ENCODE results near the gene GET4. TPM values are rescaled to one million over a fixed set of nuclear protein-coding genes. Genes with fewer than 3 reads are reported as not detected.

Gene GET4
- total RNA-seq, 2 experiments from 2014 or later = 39.1 to 42.5 TPM

DNA sequence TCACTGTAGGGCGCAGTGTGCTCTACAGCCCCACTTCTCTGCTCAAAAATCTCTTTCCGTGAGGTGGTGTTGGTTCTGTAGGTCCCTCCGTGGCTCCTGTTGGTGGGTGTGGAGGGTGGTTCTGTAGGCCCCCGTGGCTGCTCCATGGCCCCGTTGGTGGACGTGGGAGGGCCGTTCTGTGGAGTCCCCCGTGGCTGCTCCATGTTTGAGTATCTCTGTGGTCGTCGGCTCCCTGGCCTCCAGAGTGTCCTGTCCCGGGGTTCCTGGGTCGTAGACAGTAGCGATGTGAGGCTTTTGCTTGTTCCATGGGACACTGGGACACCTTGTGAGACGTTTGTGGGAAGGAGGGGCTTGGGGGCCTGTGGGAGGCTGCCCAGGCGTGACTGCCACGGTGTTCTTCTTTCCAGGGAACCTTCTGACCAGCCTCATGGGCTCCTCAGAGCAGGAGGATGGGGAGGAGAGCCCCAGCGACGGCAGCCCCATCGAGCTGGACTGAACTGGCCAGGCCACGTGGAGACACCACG, 18.6 kb downstream of the GET4 start:
- ChIA-PET CTCF (no interaction called here), POLR2A (no interaction called here)

GRCh38 chr7:895451-896052, 19.2 kb downstream of the GET4 start:
- ChIA-PET POLR2A (no interaction called here), CTCF (no interaction called here)

GRCh38 chr7:896346-897075, 20.2 kb downstream of the GET4 start:
- POLR2A ChIA-PET = no interaction called here
- CTCF ChIA-PET = interaction anchor here (0.6 kb wide), 1 partner anchor 64 kb away, joined by 3 read pairs; no protein-coding TSS in a partner anchor

- CTCF ChIA-PET = interaction anchor here (0.6 kb wide), 1 partner anchor 64 kb away, joined by 3 read pairs; no protein-coding TSS in a partner anchor
- POLR2A ChIA-PET = no interaction called here
Observed at GRCh38 chr7:897086-897485, 20.7 kb downstream of the GET4 start.

DNA sequence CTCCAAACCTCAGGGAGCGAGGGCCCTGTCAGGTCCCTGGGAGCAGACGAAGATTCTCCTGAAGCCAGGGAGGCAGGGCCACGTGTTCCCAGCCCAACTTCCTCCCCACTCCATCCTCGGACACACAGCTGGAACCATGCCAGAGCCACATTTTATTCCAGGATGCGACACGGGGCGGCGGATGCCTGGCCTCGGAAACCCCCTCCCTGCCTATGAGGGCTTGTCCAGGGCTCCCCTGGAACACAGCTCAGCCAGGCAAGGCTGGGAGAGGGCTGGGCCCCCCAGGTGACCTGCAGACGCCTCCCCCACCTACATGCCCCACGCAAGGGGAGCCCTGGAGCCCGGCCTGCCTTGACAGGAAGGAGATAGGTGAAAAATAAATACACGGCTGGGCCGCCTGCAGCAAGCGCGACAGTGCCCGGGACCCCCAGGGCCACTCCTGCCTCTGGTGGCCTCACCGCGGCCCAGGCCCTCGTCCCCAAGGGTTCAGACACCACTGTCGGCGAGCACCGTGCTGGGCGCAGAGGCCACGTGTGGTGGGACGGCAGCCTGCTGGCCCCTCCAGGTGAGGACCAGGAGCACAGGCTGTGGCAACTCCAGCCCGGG, 21.5 kb downstream of the GET4 start:
- CTCF ChIA-PET = no interaction called here
- POLR2A ChIA-PET = no interaction called here

DNA sequence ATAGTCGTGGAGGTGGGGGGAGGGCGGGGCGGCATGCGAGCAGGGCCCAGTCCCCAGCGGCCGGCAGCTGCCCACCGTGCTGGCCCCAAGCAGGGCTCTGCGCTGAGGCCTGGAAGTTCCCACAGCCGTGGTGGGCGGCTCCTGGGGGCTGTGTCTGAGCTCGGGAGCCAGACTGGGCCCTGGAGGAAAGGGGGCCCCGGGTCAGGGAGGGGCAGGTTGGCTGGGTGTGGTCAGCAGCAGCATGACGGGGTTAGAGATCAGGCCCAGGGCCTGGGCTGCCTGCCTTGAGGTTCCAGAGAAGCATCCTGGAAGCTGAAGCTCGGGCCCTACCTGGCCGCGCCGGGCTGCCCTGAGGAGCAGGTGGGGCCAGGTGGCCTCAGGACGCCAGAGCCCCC, 22.1 kb downstream of the GET4 start:
- ChIA-PET CTCF (no interaction called here), POLR2A (no interaction called here)

DNA sequence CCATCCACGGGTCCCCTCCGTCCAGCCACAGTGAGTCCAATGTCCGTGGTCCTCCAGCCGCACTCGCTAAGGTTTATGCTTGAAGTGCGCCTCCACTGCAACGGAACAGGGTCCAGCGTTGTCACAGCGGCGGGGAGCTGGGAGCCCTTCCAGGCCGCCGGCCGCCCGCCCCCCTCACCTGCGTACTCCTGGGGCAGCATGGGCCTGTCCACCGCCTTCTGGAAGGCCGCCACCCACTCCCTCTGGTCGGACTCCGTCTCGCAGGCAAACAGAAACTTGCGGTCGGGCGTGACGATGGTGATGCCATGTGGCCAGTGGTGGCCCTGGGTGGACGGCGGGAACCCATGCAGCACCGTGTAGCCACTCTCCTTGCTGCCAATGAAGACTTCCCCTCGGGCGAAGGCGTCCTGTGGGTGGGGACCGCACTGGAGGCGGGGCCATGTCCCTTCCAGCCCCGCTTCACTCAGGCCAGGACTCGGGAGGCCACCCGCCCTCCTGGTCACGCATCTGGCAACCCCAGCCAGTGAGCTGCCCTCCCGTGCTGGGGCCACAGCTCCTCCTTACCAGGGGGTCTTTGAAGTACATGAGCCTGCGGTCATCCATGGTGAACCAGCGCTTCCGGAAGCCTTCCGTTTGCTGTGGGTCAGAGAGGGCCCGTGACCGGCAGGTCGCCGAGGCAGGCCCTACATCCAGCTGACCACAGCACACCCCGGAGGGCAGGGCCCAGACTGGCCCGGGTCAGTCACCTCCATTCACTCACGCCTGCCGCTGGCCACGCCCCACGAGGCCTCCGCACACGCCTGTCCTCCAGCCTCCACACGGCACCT, 22.7 kb downstream of the GET4 start:
- ChIA-PET POLR2A (no interaction called here), CTCF (no interaction called here)

DNA sequence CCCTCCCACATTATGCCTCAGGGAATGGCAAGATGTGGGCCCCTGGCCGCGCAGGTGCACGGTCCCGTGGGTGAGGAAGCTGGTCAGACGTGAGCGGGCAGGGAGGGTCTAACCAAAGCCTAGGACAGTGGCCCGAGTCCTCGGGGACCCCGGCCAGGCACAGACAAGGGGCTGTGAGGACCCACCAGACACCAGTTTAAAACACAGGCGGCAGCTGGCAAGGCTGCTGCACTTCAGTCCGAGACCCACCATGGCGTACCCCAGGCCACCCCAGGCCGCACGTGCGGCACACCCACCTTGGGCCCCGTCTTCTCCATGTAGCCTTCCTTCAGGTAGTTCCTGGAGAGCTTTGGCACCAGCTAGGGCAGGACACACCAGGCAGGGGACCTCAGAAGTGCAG, 23.5 kb downstream of the GET4 start:
- POLR2A ChIA-PET = no interaction called here
- CTCF ChIA-PET = no interaction called here

- POLR2A ChIA-PET = interaction anchor here (0.6 kb wide), 2 partner anchors 39 to 327 kb away, joined by 3 read pairs; no protein-coding TSS in a partner anchor
Observed at GRCh38 chr7:900331-901040, 24.1 kb downstream of the GET4 start.

DNA sequence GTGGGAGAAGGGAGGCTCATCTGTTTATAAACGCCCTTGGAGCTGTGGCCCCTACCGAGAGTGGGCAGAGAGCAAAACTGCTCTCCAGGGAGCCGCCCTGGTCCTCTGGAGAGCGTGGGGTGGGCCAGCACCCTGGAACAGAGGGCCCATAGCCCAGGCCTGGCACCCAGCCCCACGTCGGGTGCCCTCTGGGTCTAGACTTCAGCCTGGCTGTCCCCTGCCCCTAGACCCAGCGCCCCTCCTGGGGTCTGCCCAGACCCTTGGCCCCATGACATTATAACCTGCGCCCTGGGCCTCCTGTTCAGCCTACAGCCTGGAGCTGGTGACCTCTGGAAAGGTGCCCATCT, 24.7 kb downstream of the GET4 start:
- CTCF ChIA-PET = no interaction called here
- POLR2A ChIA-PET = interaction anchor here (0.6 kb wide), 1 partner anchor 326 kb away, joined by 3 read pairs; no protein-coding TSS in a partner anchor

More at GRCh38 chr7:900331-901040, 24.1 kb downstream of the GET4 start:
- CTCF ChIA-PET = no interaction called here

DNA sequence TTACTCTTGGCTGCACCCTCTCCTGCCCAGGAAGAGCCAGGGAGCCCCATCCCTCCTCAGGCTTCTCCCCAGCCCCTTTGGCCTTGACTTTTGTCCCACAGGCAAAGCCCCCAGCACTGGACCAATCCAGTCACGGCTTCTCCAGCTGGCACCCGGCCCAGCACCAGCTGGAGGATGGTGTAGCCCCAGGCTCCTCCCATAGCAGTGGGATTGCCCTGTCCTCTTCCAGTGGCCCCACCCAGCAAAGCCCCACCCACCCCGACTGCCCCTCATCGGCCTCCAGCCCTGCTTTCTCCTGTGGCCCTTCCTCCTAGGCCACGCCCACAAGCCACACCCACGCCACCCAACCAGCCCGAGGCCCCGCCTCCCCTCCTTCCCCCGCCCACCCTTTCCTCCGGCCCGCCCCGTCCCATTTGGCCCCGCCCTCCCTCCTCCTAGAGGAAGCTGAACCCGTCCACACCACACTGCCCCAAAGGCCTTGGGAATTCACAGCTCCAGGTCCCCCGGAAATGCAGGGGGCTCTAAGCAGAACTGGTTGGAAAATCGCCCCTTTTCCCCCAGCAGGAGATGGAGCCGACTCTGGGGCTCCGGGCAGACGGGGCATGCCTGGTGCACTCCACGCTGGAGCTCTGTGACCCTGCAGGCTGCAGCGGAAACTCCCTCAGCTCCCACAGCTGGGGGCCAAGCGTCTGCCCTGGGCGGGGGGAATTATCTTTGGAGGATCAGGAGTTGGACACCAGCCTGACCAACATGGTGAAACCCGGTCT, 25.2 kb downstream of the GET4 start:
- ChIA-PET POLR2A (interaction anchor here (0.6 kb wide), 1 partner anchor 326 kb away, joined by 3 read pairs; no protein-coding TSS in a partner anchor), CTCF (interaction anchor here (0.5 kb wide), 1 partner anchor 45 kb away, joined by 4 read pairs; no protein-coding TSS in a partner anchor)

DNA sequence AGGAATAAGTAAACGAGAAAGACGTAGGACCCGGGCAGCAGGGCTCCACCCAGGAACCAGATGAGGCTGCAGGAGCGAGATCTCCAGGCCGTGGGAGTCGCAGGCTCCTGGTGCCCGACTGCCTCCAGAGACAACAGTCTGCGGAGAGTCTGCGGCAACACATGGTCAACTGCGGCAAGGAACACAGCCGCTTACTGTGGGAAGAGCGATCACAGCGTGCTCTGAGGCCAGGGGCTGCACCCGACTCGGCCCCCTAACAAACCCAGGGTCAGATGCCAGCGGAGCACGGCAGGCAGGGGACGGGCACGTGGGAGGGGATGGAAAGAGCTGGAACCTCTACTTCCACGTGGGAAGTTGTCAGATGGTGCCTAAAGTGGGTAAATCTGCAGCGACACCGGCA, 26.6 kb downstream of the GET4 start:
- ChIA-PET CTCF (no interaction called here), POLR2A (no interaction called here)

DNA sequence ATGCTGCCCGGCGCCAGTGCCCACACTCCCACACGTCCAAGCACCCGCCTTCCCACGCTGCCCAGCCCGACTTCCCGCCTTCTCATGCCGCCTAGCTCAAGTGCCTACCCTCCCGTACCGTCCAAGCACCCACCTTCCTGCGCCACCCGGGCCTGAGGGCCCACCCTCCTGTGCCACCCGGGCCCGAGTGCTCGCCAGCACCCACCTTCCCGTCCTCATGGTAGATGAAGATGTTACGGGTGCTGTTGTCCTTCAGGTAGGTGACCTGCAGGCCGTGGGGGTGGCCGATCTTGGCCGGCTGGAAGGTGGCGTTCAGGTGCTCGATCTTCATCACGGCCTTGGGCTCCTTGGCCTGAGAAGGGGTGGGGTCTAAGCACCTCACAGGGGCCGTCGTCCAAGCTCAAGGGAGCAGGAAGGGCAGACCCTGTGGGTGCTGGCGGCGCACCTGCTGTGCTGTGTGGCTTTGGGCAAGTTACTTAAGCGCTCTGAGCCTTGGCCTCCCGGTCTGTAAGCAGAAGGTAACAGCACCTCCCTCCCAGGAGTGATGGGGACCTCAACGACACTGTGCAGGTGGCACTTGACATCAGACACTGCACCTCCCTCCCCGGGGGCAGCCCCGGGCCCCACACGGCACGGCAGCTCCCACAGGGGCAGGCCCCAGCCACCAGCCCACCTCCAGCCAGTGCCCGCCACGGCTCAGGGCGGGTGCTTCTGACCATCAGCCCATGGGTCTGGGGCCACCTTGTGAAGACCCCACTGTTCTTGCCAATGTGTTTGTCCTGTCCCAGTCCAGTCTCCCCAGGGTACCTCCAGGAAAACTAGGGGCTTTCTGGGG, 27.8 kb downstream of the GET4 start:
- POLR2A ChIA-PET = no interaction called here
- CTCF ChIA-PET = interaction anchor here (1.1 kb wide), 1 partner anchor 19 kb away, joined by 3 read pairs; no protein-coding TSS in a partner anchor

DNA sequence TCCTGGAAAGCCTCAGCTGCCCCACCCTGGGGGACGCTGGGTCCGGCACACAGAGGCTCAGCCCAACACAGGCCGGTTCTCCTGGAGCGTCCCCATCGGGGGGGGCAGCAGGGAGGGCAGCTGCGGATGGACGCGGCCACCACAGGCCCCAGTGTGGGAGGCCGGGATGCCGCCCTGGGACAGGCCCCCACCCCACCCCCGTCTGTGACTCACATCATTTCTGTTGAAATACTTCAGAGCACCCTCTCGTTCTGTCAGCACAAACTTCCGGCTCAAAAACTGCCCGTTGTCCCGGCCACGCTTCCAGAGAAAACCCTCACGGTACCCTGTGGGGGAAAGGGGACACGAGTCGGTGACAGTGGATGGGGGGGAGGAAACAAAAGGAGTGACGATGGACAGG, 28.5 kb downstream of the GET4 start:
- ChIA-PET POLR2A (no interaction called here), CTCF (no interaction called here)

DNA sequence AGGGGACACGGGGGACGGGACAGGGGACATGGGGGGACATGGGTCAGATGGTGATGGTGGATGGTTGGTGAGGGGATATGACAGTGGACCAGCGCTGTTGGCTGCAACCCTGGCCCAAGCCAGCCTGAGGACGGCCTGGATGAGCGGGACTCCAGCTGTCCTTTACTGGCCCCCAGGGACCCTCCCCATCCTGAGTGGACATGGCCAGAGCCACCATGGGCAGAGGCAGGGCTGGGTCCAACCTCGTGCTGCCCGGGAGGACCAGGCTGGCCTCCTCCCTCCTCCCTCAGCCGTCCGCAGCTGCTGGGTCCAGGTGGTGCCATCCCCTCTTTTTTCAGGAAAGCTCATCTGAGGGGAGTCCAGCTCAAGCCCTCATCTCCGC, 30.4 kb downstream of the GET4 start:
- ChIA-PET POLR2A (no interaction called here), CTCF (interaction anchor here (1.5 to 2.4 kb wide), 3 partner anchors 19 to 86 kb away, joined by 4 to 8 read pairs (median 5); partner anchors contain the start of gene COX19)

- CTCF ChIA-PET = interaction anchor here (1.0 to 3.8 kb wide), 7 partner anchors 16 to 85 kb away, joined by 3 to 15 read pairs (median 5); partner anchors contain the start of gene COX19
Observed at GRCh38 chr7:907158-907980, 31.0 kb downstream of the GET4 start.

GRCh38 chr7:908159-908581, 31.8 kb downstream of the GET4 start:
- ChIA-PET CTCF (interaction anchor here (0.6 to 3.8 kb wide), 12 partner anchors 10 to 178 kb away, joined by 3 to 15 read pairs (median 4); partner anchors contain the start of gene COX19), POLR2A (no interaction called here)

More at GRCh38 chr7:907158-907980, 31.0 kb downstream of the GET4 start:
- POLR2A ChIA-PET = no interaction called here
